CD8-positive, alpha-beta memory T cell (primary cell): ENCODE results near the gene LIPK. TPM values are rescaled to one million over a fixed set of nuclear protein-coding genes. Genes with fewer than 3 reads are reported as not detected.

Source experiments
- CTCF ChIA-PET: fragments of 350-600 bp; sonication (Branson Sonifier 250); formaldehyde crosslinking; loops from one replicate; lab custom pipeline; 2021; ENCODE audit warnings: antibody characterized with exemption; lab: Charles Lee
- POLR2A ChIA-PET: fragments of 350-600 bp; sonication (Branson Sonifier 250); formaldehyde crosslinking; loops from one replicate; lab custom pipeline; 2021; ENCODE audit warnings: antibody characterized with exemption; lab: Charles Lee
- DNase-seq, 5 donors: peaks; one replicate each; pipeline versions ENCODE4 v3.0.0 to v3.0.0-alpha.2; 2020 to 2022; ENCODE audit warnings: mixed read lengths in 1 of 5
- H3K27ac ChIP-seq: one replicate; pipeline ENCODE4 v1.7.0; 2013; ENCODE audit warnings: low read depth, mild to moderate bottlenecking, low read length, moderate library complexity
- H3K27me3 ChIP-seq: 2 replicates; pipeline ENCODE4 v1.7.0; 2013; ENCODE audit warnings: low read length, mild to moderate bottlenecking; ENCODE audit not compliant: insufficient read depth, poor library complexity, severe bottlenecking
- H3K36me3 ChIP-seq: 2 replicates; pipeline ENCODE4 v1.7.0; 2013; ENCODE audit warnings: mild to moderate bottlenecking, low read length, moderate library complexity; ENCODE audit not compliant: insufficient read depth
- H3K4me1 ChIP-seq: 2 replicates; pipeline ENCODE4 v1.7.0; 2013; ENCODE audit warnings: mild to moderate bottlenecking, low read length, moderate library complexity; ENCODE audit not compliant: insufficient read depth
- H3K4me3 ChIP-seq: 2 replicates; pipeline ENCODE4 v1.7.0; 2013; ENCODE audit warnings: mild to moderate bottlenecking, low read length
- H3K9me3 ChIP-seq: 2 replicates; pipeline ENCODE4 v1.7.0; 2013; ENCODE audit warnings: mild to moderate bottlenecking, low read length
- H3K27ac Mint-ChIP-seq, 8 donors: one replicate each; pipeline ENCODE4 v1.8.0; 2020 to 2021; ENCODE audit warnings: mixed read lengths in 8 of 8, mild to moderate bottlenecking in 6 of 8, inconsistent platforms in 3 of 8, moderate library complexity in 3 of 8
- H3K27me3 Mint-ChIP-seq, 2 donors: one replicate each; pipeline ENCODE4 v1.8.0; 2020 to 2021; ENCODE audit warnings: mixed read lengths in 2 of 2, mild to moderate bottlenecking in 1 of 2, moderate library complexity in 1 of 2
- H3K36me3 Mint-ChIP-seq, 3 donors: one replicate each; pipeline ENCODE4 v1.8.0; 2020 to 2021; ENCODE audit warnings: mixed read lengths in 3 of 3, inconsistent platforms in 1 of 3, mild to moderate bottlenecking in 1 of 3
- H3K4me1 Mint-ChIP-seq, 3 donors: one replicate each; pipeline ENCODE4 v1.8.0; 2020 to 2021; ENCODE audit warnings: mixed read lengths in 3 of 3, inconsistent platforms in 1 of 3, mild to moderate bottlenecking in 1 of 3
- H3K4me3 Mint-ChIP-seq, 7 donors: one replicate each; pipeline ENCODE4 v1.8.0; 2020 to 2021; ENCODE audit warnings: mixed read lengths in 7 of 7, mild to moderate bottlenecking in 6 of 7, moderate library complexity in 4 of 7, inconsistent platforms in 2 of 7
- H3K9me3 Mint-ChIP-seq, 5 donors: one replicate each; pipeline ENCODE4 v1.8.0; 2020 to 2022; ENCODE audit warnings: mixed read lengths in 5 of 5, mild to moderate bottlenecking in 3 of 5, moderate library complexity in 2 of 5, inconsistent platforms in 1 of 5
- polyA plus RNA-seq: library from polyadenylated mRNA; unstranded; fragments of 300-500 nt; fragmentation: Illumina TruSeq; gene quantifications from one replicate; pipeline ENCODE4 v1.2.3, GENCODE V29; 2021
- total RNA-seq, 2 experiments: library from RNA; stranded (reverse); gene quantifications; one replicate each; pipeline ENCODE4 v1.2.3, GENCODE V29; 2021

The LIPK gene
- total and polyA plus RNA-seq, 3 experiments from 2014 or later = not detected

DNA sequence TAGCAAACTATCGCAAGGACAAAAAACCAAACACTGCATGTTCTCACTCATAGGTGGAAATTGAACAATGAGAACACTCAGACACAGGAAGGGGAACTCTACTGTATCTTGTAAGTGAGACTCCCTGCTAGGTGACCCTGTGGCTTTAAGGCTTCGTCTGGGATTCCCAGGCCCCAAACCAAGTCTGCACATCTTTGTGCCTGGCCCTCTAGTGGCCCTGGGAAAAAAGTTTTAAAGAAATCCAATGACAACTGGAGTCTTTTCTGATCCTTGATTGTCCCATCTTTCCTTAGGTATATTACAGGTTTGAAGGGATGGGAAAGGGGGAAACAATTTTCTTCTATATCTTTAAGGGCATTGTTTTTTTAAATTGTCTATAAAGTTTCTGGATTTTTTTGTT, 85.9 kb downstream of the LIPK start:
- Histone ChIP-seq H3K36me3 (no peaks in the 10 kb centered on the region), H3K9me3 (no peaks in the 10 kb centered on the region), H3K27me3 (no peaks in the 10 kb centered on the region), H3K27ac (no peak overlapping the region), H3K4me3 (no peak overlapping the region), H3K4me1 (peaks cover 6% of the 10 kb centered on the region)
- Mint-ChIP-seq H3K9me3 (no peaks in the 10 kb centered on the region), H3K4me1 (peaks cover 13 to 20% (median 15%) of the 10 kb centered on the region in 3 donors), H3K4me3 (no peak overlapping the region), H3K27me3 (no peaks in the 10 kb centered on the region), H3K36me3 (no peaks in the 10 kb centered on the region), H3K27ac (no peak overlapping the region)
- CTCF ChIA-PET = interaction anchor here (1.1 kb wide), 1 partner anchor 44 kb away, joined by 3 read pairs; no protein-coding TSS in a partner anchor
- POLR2A ChIA-PET = no interaction called here
- no peak for DNase-seq

DNA sequence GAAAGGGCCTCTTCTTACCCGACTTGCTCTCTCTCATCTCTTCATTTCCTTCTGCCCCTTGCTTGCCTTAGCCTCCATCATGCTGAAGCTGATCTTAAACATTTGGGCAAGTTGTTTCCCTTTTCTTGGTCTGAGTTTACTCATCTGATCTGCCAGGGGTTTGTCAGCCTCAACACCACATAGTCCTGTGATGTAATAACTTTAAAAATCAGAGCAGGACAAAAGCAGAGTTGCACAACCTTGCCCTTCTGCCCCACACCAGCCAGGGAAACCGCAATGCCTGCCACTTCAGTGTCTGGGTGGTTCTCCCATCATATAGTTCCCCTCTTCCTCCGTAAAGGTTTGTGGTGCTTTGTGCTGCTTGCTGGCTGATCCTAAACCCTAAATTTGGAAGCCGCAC, 86.6 kb downstream of the LIPK start:
- H3K4me1 Mint-ChIP-seq = peaks cover 13 to 20% (median 15%) of the 10 kb centered on the region in 3 donors
- ChIA-PET POLR2A (no interaction called here), CTCF (no interaction called here)
- H3K36me3 Mint-ChIP-seq = no peaks in the 10 kb centered on the region
- H3K27ac Mint-ChIP-seq = peak overlapping the region in 2 of 8 donors; percentile 43 to 46
- no peaks in the 10 kb centered on the region for H3K9me3 Mint-ChIP-seq
- no peak overlapping the region for H3K4me3 ChIP-seq
- no peak for DNase-seq
- H3K4me1 ChIP-seq = peaks cover 6% of the 10 kb centered on the region
- no peaks in the 10 kb centered on the region for H3K9me3 ChIP-seq
- H3K36me3 ChIP-seq = no peaks in the 10 kb centered on the region
- no peaks in the 10 kb centered on the region for H3K27me3 Mint-ChIP-seq
- no peaks in the 10 kb centered on the region for H3K27me3 ChIP-seq
- no peak overlapping the region for H3K27ac ChIP-seq
- H3K4me3 Mint-ChIP-seq = no peak overlapping the region

DNA sequence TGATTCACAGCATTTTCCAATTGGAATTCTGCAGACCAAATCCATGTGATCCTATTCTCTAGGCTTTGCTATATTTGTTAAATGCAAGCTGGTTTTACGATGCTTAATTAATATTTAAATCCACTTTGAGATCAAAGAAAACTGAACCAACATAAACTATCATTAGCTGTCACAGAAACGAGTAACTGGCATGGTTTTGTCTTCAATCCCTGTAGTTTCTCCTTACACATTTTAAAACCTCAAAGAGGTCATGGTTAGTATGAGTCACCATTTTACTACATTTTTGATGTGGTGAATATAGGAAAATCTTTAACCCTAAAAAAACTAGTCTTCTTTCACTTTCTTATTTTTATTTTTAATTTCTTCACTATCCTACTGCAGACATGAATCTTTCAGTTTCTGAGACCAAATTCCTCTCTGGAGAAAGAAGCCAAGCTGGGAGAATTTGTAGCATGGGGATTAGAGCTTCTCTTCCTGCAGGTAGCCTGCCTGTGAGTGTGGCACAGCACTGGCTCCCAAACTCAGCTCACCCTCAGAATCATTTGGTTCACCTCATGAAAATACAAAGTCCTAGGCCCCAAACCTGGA, 87.8 kb downstream of the LIPK start:
- Histone ChIP-seq H3K4me3 (no peak overlapping the region), H3K27ac (no peak overlapping the region), H3K36me3 (no peaks in the 10 kb centered on the region), H3K4me1 (peaks cover 6% of the 10 kb centered on the region), H3K27me3 (no peaks in the 10 kb centered on the region), H3K9me3 (no peaks in the 10 kb centered on the region)
- DNase-seq = peak in 1 of 5 donors; percentile 26
- no peaks in the 10 kb centered on the region for H3K27me3 Mint-ChIP-seq
- H3K36me3 Mint-ChIP-seq = peaks cover 0 to 2% (median 0%) of the 10 kb centered on the region in 3 donors
- POLR2A ChIA-PET = no interaction called here
- no peaks in the 10 kb centered on the region for H3K9me3 Mint-ChIP-seq
- peak overlapping the region in 1 of 8 donors; percentile 92 for H3K27ac Mint-ChIP-seq
- peaks cover 13 to 20% (median 15%) of the 10 kb centered on the region in 3 donors for H3K4me1 Mint-ChIP-seq
- CTCF ChIA-PET = no interaction called here
- H3K4me3 Mint-ChIP-seq = peak overlapping the region in 3 of 7 donors; percentile 22 to 38 (median 30)

- Mint-ChIP-seq H3K4me1 (peaks cover 13 to 20% (median 15%) of the 10 kb centered on the region in 3 donors), H3K9me3 (no peaks in the 10 kb centered on the region), H3K27me3 (no peaks in the 10 kb centered on the region), H3K27ac (no peak overlapping the region), H3K36me3 (peaks cover 0 to 2% (median 0%) of the 10 kb centered on the region in 3 donors), H3K4me3 (no peak overlapping the region)
- H3K9me3 ChIP-seq = no peaks in the 10 kb centered on the region
- ChIA-PET POLR2A (no interaction called here), CTCF (no interaction called here)
- peaks cover 6% of the 10 kb centered on the region for H3K4me1 ChIP-seq
- H3K36me3 ChIP-seq = no peaks in the 10 kb centered on the region
- no peak overlapping the region for H3K4me3 ChIP-seq
- no peak for DNase-seq
- H3K27me3 ChIP-seq = no peaks in the 10 kb centered on the region
- no peak overlapping the region for H3K27ac ChIP-seq
Measured at GRCh38 chr10:88794731-88795130, 88.7 kb downstream of the LIPK start.

GRCh38 chr10:88800152-88801125, 94.4 kb downstream of the LIPK start:
- H3K27ac Mint-ChIP-seq = no peak overlapping the region
- no peak for DNase-seq
- no peaks in the 10 kb centered on the region for H3K36me3 ChIP-seq

More at GRCh38 chr10:88800152-88801125, 94.4 kb downstream of the LIPK start:
- Mint-ChIP-seq H3K4me3 (no peak overlapping the region), H3K9me3 (no peaks in the 10 kb centered on the region), H3K36me3 (peaks cover 0 to 2% (median 0%) of the 10 kb centered on the region in 3 donors), H3K4me1 (peaks cover 0 to 5% (median 0%) of the 10 kb centered on the region in 3 donors), H3K27me3 (no peaks in the 10 kb centered on the region)
- Histone ChIP-seq H3K4me3 (no peak overlapping the region), H3K27me3 (no peaks in the 10 kb centered on the region), H3K27ac (no peak overlapping the region), H3K4me1 (no peaks in the 10 kb centered on the region), H3K9me3 (no peaks in the 10 kb centered on the region)
- ChIA-PET CTCF (interaction anchor here (1.2 to 1.5 kb wide), 3 partner anchors 9 to 35 kb away, joined by 4 to 5 read pairs (median 4); no protein-coding TSS in a partner anchor), POLR2A (no interaction called here)

Other genes starting within 250 kb of the LIPK start
- gene RNLS, start 122.9 kb upstream of the LIPK start, total RNA-seq = 1 to 10 TPM; 4.6 to 7.0 TPM
- 4.0 TPM for gene RNLS, start 122.9 kb upstream of the LIPK start, polyA plus RNA-seq
- gene LIPJ, start 119.5 kb upstream of the LIPK start, total RNA-seq = under 1 TPM in 1 of 2 experiments, not detected in 1; 0.16 TPM
- gene LIPJ, start 119.5 kb upstream of the LIPK start, polyA plus RNA-seq = not detected
- gene LIPF, start 41.8 kb upstream of the LIPK start, total RNA-seq = not detected
- not detected for gene LIPF, start 41.8 kb upstream of the LIPK start, polyA plus RNA-seq
- not detected for gene LIPN, start 53.8 kb downstream of the LIPK start, total RNA-seq
- not detected for gene LIPN, start 53.8 kb downstream of the LIPK start, polyA plus RNA-seq
- gene LIPM, start 96.5 kb downstream of the LIPK start, total RNA-seq = not detected
- gene LIPM, start 96.5 kb downstream of the LIPK start, polyA plus RNA-seq = not detected
- not detected for gene ANKRD22, start 145.6 kb downstream of the LIPK start, total RNA-seq
- gene ANKRD22, start 145.6 kb downstream of the LIPK start, polyA plus RNA-seq = 0.63 TPM
- 10 to 100 TPM; 22.3 to 24.7 TPM for gene STAMBPL1, start 174.0 kb downstream of the LIPK start, total RNA-seq
- gene STAMBPL1, start 174.0 kb downstream of the LIPK start, polyA plus RNA-seq = 10.6 TPM
- gene ACTA2, start 246.5 kb downstream of the LIPK start, total RNA-seq = 10 to 100 TPM; 35.0 to 37.1 TPM
- gene ACTA2, start 246.5 kb downstream of the LIPK start, polyA plus RNA-seq = 24.4 TPM